Fibroblast of villous mesenchyme (primary cell): ENCODE measurements around the gene APC2. TPM values are rescaled to one million over a fixed set of nuclear protein-coding genes. Genes with fewer than 3 reads are reported as not detected.
"Not testable (repeated sequence)": the region's sequence is repeated elsewhere in the genome, so short reads cannot be mapped to it uniquely, and the experiment has no call there.

Experiments used
- DNase-seq: peaks from one replicate; pipeline ENCODE4 v3.0.0-alpha.2; 2010; ENCODE audit warnings: low read depth
- H3K4me3 ChIP-seq: 2 replicates; pipeline ENCODE4 v1.5.1; 2011; ENCODE audit warnings: low read depth, mild to moderate bottlenecking, low read length
- CTCF ChIP-seq: IDR thresholded peaks from 2 replicates; pipeline ENCODE4 v1.5.1; 2012; ENCODE audit warnings: low read depth, mild to moderate bottlenecking, low read length; ENCODE audit not compliant: insufficient read depth
- total RNA-seq: library from RNA; depleted of rRNA; stranded (reverse); fragments of >200 nt; gene quantifications from 2 replicates; pipeline ENCODE4 v1.2.3, GENCODE V29; 2012

APC2 gene
- total RNA-seq, 1 donor: 0.43 TPM

GRCh38 chr19:1472231-1473084 lies 22.5 kb downstream of the APC2 start:
- no peak for TF ChIP-seq CTCF
- DNase-seq: no peak
- H3K4me3 ChIP-seq: no peak overlapping the region

GRCh38 chr19:1473085-1473851 lies 23.3 kb downstream of the APC2 start:
- DNase-seq: no peak
- no peak for TF ChIP-seq CTCF
- H3K4me3 ChIP-seq: no peak overlapping the region

- H3K4me3 ChIP-seq: no peak overlapping the region
- no peak for DNase-seq
- no peak for TF ChIP-seq CTCF
Measured at GRCh38 chr19:1474011-1474764, 24.3 kb downstream of the APC2 start.

GRCh38 chr19:1474765-1475351 lies 24.9 kb downstream of the APC2 start:
- no peak for TF ChIP-seq CTCF
- H3K4me3 ChIP-seq: no peak overlapping the region
- DNase-seq: no peak

GRCh38 chr19:1475751-1476437 lies 26.0 kb downstream of the APC2 start:
- no peak for DNase-seq
- TF ChIP-seq CTCF: no peak

GRCh38 chr19:1477056-1477455 lies 27.1 kb downstream of the APC2 start:
- not testable (repeated sequence) for DNase-seq

More at GRCh38 chr19:1475751-1476437, 26.0 kb downstream of the APC2 start:
- no peak overlapping the region for H3K4me3 ChIP-seq

More at GRCh38 chr19:1477056-1477455, 27.1 kb downstream of the APC2 start:
- H3K4me3 ChIP-seq: not testable (repeated sequence)
